H9 (cell line): ENCODE data around the gene CABCOCO1. TPM values are rescaled to one million over a fixed set of nuclear protein-coding genes. Genes with fewer than 3 reads are reported as not detected.

Experiments used
- DNase-seq: peaks from one replicate; pipeline ENCODE4 v3.0.0-alpha.2; 2017
- H2AFZ ChIP-seq: one replicate; pipeline ENCODE4 v1.6.1; 2013; ENCODE audit warnings: mild to moderate bottlenecking, low read length, control low read depth, moderate library complexity
- H2AK5ac ChIP-seq: 2 replicates; pipeline ENCODE4 v1.6.1; 2013; ENCODE audit warnings: low read length, control low read depth, mixed read lengths; ENCODE audit not compliant: insufficient read length
- H2BK120ac ChIP-seq: one replicate; pipeline ENCODE4 v1.6.1; 2013; ENCODE audit warnings: low read depth, mild to moderate bottlenecking, low read length, control low read depth, inconsistent platforms; ENCODE audit not compliant: poor library complexity, severe bottlenecking
- H2BK12ac ChIP-seq: 2 replicates; pipeline ENCODE4 v1.6.1; 2013; ENCODE audit warnings: low read length, control low read depth, mixed read lengths, low read depth; ENCODE audit not compliant: insufficient read length
- H2BK15ac ChIP-seq: 2 replicates; pipeline ENCODE4 v1.6.1; 2013; ENCODE audit warnings: low read depth, low read length, control low read depth
- H2BK20ac ChIP-seq: one replicate; pipeline ENCODE4 v1.6.1; 2013; ENCODE audit warnings: low read depth, mild to moderate bottlenecking, low read length, control low read depth, inconsistent platforms; ENCODE audit not compliant: poor library complexity, severe bottlenecking
- H2BK5ac ChIP-seq: 2 replicates; pipeline ENCODE4 v1.6.1; 2013; ENCODE audit warnings: low read length, control low read depth, mixed read lengths; ENCODE audit not compliant: insufficient read length
- H3K14ac ChIP-seq: 2 replicates; pipeline ENCODE4 v1.6.1; 2013; ENCODE audit warnings: low read length, control low read depth; ENCODE audit not compliant: insufficient read depth
- H3K18ac ChIP-seq: 2 replicates; pipeline ENCODE4 v1.6.1; 2013; ENCODE audit warnings: low read depth, mild to moderate bottlenecking, mixed read lengths, low read length, control low read depth; ENCODE audit not compliant: insufficient read length
- H3K23ac ChIP-seq: 2 replicates; pipeline ENCODE4 v1.6.1; 2013; ENCODE audit warnings: low read length, control low read depth, mixed read lengths, low read depth; ENCODE audit not compliant: insufficient read length
- H3K23me2 ChIP-seq: 2 replicates; pipeline ENCODE4 v1.6.1; 2013; ENCODE audit warnings: low read depth, mild to moderate bottlenecking, mixed read lengths, low read length, control low read depth; ENCODE audit not compliant: insufficient read length, poor library complexity, severe bottlenecking
- H3K27ac ChIP-seq: 2 replicates; pipeline ENCODE4 v1.5.1; 2013; ENCODE audit warnings: low read length, control low read depth, mixed read lengths, low read depth; ENCODE audit not compliant: insufficient read length
- H3K27me3 ChIP-seq: 2 replicates; pipeline ENCODE4 v1.6.1; 2013; ENCODE audit warnings: low read length, control low read depth, inconsistent platforms; ENCODE audit not compliant: insufficient read depth
- H3K4ac ChIP-seq: 2 replicates; pipeline ENCODE4 v1.6.1; 2013; ENCODE audit warnings: low read depth, mild to moderate bottlenecking, control low read depth, inconsistent platforms, low read length, moderate library complexity
- H3K4me1 ChIP-seq: 2 replicates; pipeline ENCODE4 v1.6.1; 2013; ENCODE audit warnings: low read length, control low read depth, inconsistent platforms; ENCODE audit not compliant: insufficient read depth
- H3K4me2 ChIP-seq: 2 replicates; pipeline ENCODE4 v1.6.1; 2013; ENCODE audit warnings: low read length, control low read depth, mixed read lengths; ENCODE audit not compliant: insufficient read length, insufficient read depth
- H3K56ac ChIP-seq: 2 replicates; pipeline ENCODE4 v1.6.1; 2013; ENCODE audit warnings: low read depth, mild to moderate bottlenecking, mixed read lengths, low read length, control low read depth; ENCODE audit not compliant: insufficient read length
- H3K79me1 ChIP-seq: 2 replicates; pipeline ENCODE4 v1.6.1; 2013; ENCODE audit warnings: low read depth, mild to moderate bottlenecking, moderate library complexity, low read length, control low read depth, inconsistent platforms; ENCODE audit not compliant: insufficient read depth, poor library complexity, severe bottlenecking
- H3K79me2 ChIP-seq: 2 replicates; pipeline ENCODE4 v1.6.1; 2013; ENCODE audit warnings: low read length, control low read depth, inconsistent platforms; ENCODE audit not compliant: insufficient read depth
- H3K9ac ChIP-seq: 2 replicates; pipeline ENCODE4 v1.6.1; 2013; ENCODE audit warnings: low read length, control low read depth, mixed read lengths; ENCODE audit not compliant: insufficient read length; ENCODE audit errors: extremely low read depth
- H3K9me3 ChIP-seq: one replicate; pipeline ENCODE4 v1.6.1; 2013; ENCODE audit warnings: low read depth, low read length, inconsistent platforms; ENCODE audit not compliant: control insufficient read depth
- H3T11ph ChIP-seq: one replicate; pipeline ENCODE4 v1.6.1; 2013; ENCODE audit warnings: mild to moderate bottlenecking, low read length, control low read depth, inconsistent platforms
- H4K20me1 ChIP-seq: one replicate; pipeline ENCODE4 v1.6.1; 2013; ENCODE audit not compliant: control insufficient read depth, insufficient read length, insufficient read depth
- H4K5ac ChIP-seq: 2 replicates; pipeline ENCODE4 v1.6.1; 2013; ENCODE audit warnings: low read depth, mild to moderate bottlenecking, mixed read lengths, low read length, control low read depth; ENCODE audit not compliant: insufficient read length
- H4K8ac ChIP-seq: replicated peaks from 2 replicates; pipeline ENCODE4 v1.6.1; 2013; ENCODE audit warnings: low read length, control low read depth, mixed read lengths, low read depth; ENCODE audit not compliant: insufficient read length
- H4K91ac ChIP-seq: 2 replicates; pipeline ENCODE4 v1.6.1; 2013; ENCODE audit warnings: low read depth, mild to moderate bottlenecking, moderate library complexity, mixed read lengths, low read length, control low read depth; ENCODE audit not compliant: insufficient read length
- H3K27ac Mint-ChIP-seq, 3 experiments: 2 replicates in 2 of 3; 3 replicates in 1 of 3; pipeline ENCODE4 v1.8.0; 2020 to 2021; ENCODE audit warnings: mixed read lengths in 3 of 3, mild to moderate bottlenecking in 1 of 3, moderate library complexity in 1 of 3
- H3K27me3 Mint-ChIP-seq: 2 replicates; pipeline ENCODE4 v1.8.0; 2021; ENCODE audit warnings: low read depth, mild to moderate bottlenecking, moderate library complexity, mixed read lengths
- H3K36me3 Mint-ChIP-seq, 3 experiments: 2 replicates in 2 of 3; 3 replicates in 1 of 3; pipeline ENCODE4 v1.8.0; 2020 to 2021; ENCODE audit warnings: low read depth in 3 of 3, mixed read lengths in 3 of 3; ENCODE audit not compliant: insufficient read depth in 1 of 3
- H3K4me1 Mint-ChIP-seq, 2 experiments: 2 replicates each; pipeline ENCODE4 v1.8.0; 2020; ENCODE audit warnings: mixed read lengths in 2 of 2
- H3K4me3 Mint-ChIP-seq, 2 experiments: 2 replicates in 1 of 2; 3 replicates in 1 of 2; pipeline ENCODE4 v1.8.0; 2020 to 2021; ENCODE audit warnings: mild to moderate bottlenecking in 2 of 2, mixed read lengths in 2 of 2, moderate library complexity in 1 of 2
- H3K9me3 Mint-ChIP-seq, 2 experiments: 2 replicates in 1 of 2; 3 replicates in 1 of 2; pipeline ENCODE4 v1.8.0; 2020; ENCODE audit warnings: mild to moderate bottlenecking in 2 of 2, mixed read lengths in 2 of 2, moderate library complexity in 1 of 2
- WGBS: extraction: QIAGEN DNeasy Blood & Tissue Kit; methylation state at CpG from one replicate; pipeline ENCODE4 v1.1.7; 2013; ENCODE audit warnings: missing lambda C conversion rate, low lambda C conversion rate, mixed read lengths; ENCODE audit not compliant: insufficient read length; ENCODE audit errors: extremely low coverage; 5-methylcytosine and 5-hydroxymethylcytosine counted together
- total RNA-seq: library from RNA; stranded (reverse); gene quantifications from 2 replicates; pipeline ENCODE4 v1.2.1, GENCODE V29; 2021
- TF ChIP-seq, protein P1 (sequence below): fragments of 200-600 bp; sonication (generic); conservative IDR thresholded peaks from 3 replicates; pipeline ENCODE4 v1.8.0; 2021; ENCODE audit warnings: antibody characterized with exemption, mild to moderate bottlenecking

The CABCOCO1 gene
- total RNA-seq, 1 experiment from 2014 or later = not detected

DNA sequence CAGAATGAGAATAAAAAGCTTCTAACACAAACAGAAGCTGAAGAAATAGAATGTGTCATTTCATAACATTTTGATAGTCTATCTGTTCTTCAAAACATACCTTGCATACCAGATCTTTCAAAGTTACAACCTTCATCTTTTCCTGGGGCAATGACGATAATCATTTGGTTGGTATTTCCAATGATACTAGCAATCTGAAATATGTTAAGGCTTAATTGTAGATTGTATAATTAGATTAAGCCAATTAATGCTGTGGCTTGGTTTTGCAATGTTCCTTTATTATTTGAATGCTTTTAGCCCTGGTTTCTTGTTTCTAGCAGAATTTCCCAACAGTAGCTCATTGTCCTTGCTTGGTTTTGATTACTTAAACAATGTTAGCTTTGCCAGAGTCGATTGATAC lies 84.6 kb downstream of the CABCOCO1 start:
- TF ChIP-seq, protein P1, sequence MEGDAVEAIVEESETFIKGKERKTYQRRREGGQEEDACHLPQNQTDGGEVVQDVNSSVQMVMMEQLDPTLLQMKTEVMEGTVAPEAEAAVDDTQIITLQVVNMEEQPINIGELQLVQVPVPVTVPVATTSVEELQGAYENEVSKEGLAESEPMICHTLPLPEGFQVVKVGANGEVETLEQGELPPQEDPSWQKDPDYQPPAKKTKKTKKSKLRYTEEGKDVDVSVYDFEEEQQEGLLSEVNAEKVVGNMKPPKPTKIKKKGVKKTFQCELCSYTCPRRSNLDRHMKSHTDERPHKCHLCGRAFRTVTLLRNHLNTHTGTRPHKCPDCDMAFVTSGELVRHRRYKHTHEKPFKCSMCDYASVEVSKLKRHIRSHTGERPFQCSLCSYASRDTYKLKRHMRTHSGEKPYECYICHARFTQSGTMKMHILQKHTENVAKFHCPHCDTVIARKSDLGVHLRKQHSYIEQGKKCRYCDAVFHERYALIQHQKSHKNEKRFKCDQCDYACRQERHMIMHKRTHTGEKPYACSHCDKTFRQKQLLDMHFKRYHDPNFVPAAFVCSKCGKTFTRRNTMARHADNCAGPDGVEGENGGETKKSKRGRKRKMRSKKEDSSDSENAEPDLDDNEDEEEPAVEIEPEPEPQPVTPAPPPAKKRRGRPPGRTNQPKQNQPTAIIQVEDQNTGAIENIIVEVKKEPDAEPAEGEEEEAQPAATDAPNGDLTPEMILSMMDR = no peak
- no peaks in the 10 kb centered on the region for H3K27me3 ChIP-seq
- H4K8ac ChIP-seq = no peak overlapping the region
- H3K23me2 ChIP-seq = no peaks in the 10 kb centered on the region
- H2AK5ac ChIP-seq = no peak overlapping the region
- H3K56ac ChIP-seq = no peak overlapping the region
- H2BK20ac ChIP-seq = no peak overlapping the region
- H3K4me3 Mint-ChIP-seq = no peak overlapping the region
- no peak overlapping the region for H3K23ac ChIP-seq
- H2BK12ac ChIP-seq = no peak overlapping the region
- no peak overlapping the region for H3K4me2 ChIP-seq
- no peaks in the 10 kb centered on the region for H4K20me1 ChIP-seq
- no peak overlapping the region for H2BK120ac ChIP-seq
- H3T11ph ChIP-seq = no peak overlapping the region
- H3K36me3 Mint-ChIP-seq = no peaks in the 10 kb centered on the region; a peak in 1 of 7 replicates
- H3K27ac Mint-ChIP-seq = no peak overlapping the region
- no peak overlapping the region for H2BK15ac ChIP-seq
- no peak overlapping the region for H4K91ac ChIP-seq
- H3K27ac ChIP-seq = no peak overlapping the region
- no peak overlapping the region for H4K5ac ChIP-seq
- H3K9ac ChIP-seq = no peak overlapping the region
- H3K4me1 ChIP-seq = no peaks in the 10 kb centered on the region
- H3K27me3 Mint-ChIP-seq = no peaks in the 10 kb centered on the region
- no peak overlapping the region for H3K14ac ChIP-seq
- H3K4me1 Mint-ChIP-seq = peaks cover 3% of the 10 kb centered on the region in 2 experiments; a peak in 2 of 4 replicates
- H3K9me3 Mint-ChIP-seq = no peaks in the 10 kb centered on the region; a peak in 2 of 5 replicates
- H3K79me2 ChIP-seq = no peaks in the 10 kb centered on the region
- no peak overlapping the region for H2AFZ ChIP-seq
- H3K4ac ChIP-seq = no peak overlapping the region
- no peak overlapping the region for H2BK5ac ChIP-seq
- no peak for DNase-seq
- no peaks in the 10 kb centered on the region for H3K79me1 ChIP-seq
- no peak overlapping the region for H3K18ac ChIP-seq
- H3K9me3 ChIP-seq = no peaks in the 10 kb centered on the region
- no CpG with 5 or more reads among the region's 2 CpGs for WGBS
